K562 (cell line): ENCODE results near the gene SERF2. TPM values are rescaled to one million over a fixed set of nuclear protein-coding genes. Genes with fewer than 3 reads are reported as not detected.

Source experiments
- ARID2 ChIP-seq: fragments of 450-650 bp; IDR thresholded peaks from 2 replicates; pipeline ENCODE4 v1.6.1; 2017; ENCODE audit warnings: antibody characterized with exemption, mild to moderate bottlenecking
- BCLAF1 ChIP-seq, 2 experiments: fragments of 450-650 bp in 1 of 2; IDR thresholded peaks; 2 replicates each; pipeline ENCODE4 v1.6.1; 2011 to 2017; ENCODE audit warnings: low read depth in 2 of 2, antibody characterized with exemption in 1 of 2, borderline replicate concordance in 1 of 2, low read length in 1 of 2, mild to moderate bottlenecking in 1 of 2, mixed read lengths in 1 of 2; ENCODE audit not compliant: control insufficient read depth in 1 of 2
- GATAD2B ChIP-seq: fragments of 450-650 bp; IDR thresholded peaks from 2 replicates; pipeline ENCODE4 v1.6.1; 2017; ENCODE audit warnings: mild to moderate bottlenecking, borderline replicate concordance
- HDAC6 ChIP-seq: IDR thresholded peaks from 2 replicates; pipeline ENCODE4 v1.6.1; 2012; ENCODE audit warnings: low read depth, mild to moderate bottlenecking, control low read depth, inconsistent platforms, low read length, moderate library complexity
- IRF2 ChIP-seq: sonication (generic); formaldehyde crosslinking; IDR thresholded peaks from 2 replicates; pipeline ENCODE4 v1.8.1; 2022; ENCODE audit warnings: mild to moderate bottlenecking, missing genetic modification reagents
- SMAD3 ChIP-seq: fragments of 450-650 bp; formaldehyde crosslinking; conservative IDR thresholded peaks from 2 replicates; pipeline ENCODE4 v1.4.0; 2020; ENCODE audit warnings: mild to moderate bottlenecking
- ZNF224 ChIP-seq: sonication (generic); formaldehyde crosslinking; IDR thresholded peaks from 2 replicates; pipeline ENCODE4 v1.8.0; 2022; ENCODE audit warnings: mild to moderate bottlenecking, missing genetic modification reagents
- ZNF592 ChIP-seq: fragments of 450-650 bp; IDR thresholded peaks from 2 replicates; pipeline ENCODE4 v1.6.1; 2017; ENCODE audit warnings: antibody characterized with exemption, mild to moderate bottlenecking
- polyA plus RNA-seq, 8 experiments: library from polyadenylated mRNA; depleted of rRNA in 4 of 8; stranded (reverse) in 5 of 8; unstranded in 3 of 8; fragments of >200 nt; fragmentation: Nextera tagmentation in 2 of 8; fragmentation: Illumina TruSeq in 1 of 8; extraction: Ambion mirVana in 2 of 8; extraction: Trizol in 1 of 8; gene quantifications; 2 replicates each; pipeline versions ENCODE4 v1.2.1 to v1.2.3, GENCODE V29; 2011 to 2014; ENCODE audit warnings: inconsistent platforms in 1 of 8, missing spikeins in 1 of 8
- total RNA-seq, 7 experiments: library from RNA; depleted of rRNA in 6 of 7; stranded (reverse); fragments of >200 nt in 6 of 7; fragmentation: Illumina TruSeq in 2 of 7; extraction: Trizol in 2 of 7; gene quantifications; 2 replicates each; pipeline versions ENCODE4 v1.2.1 to v1.2.3, GENCODE V29; 2011 to 2021; ENCODE audit warnings: low replicate concordance in 1 of 7
- TF ChIP-seq, protein P1 (sequence below): sonication (generic); formaldehyde crosslinking; IDR thresholded peaks from 2 replicates; pipeline ENCODE4 v1.8.1; 2023; ENCODE audit warnings: mild to moderate bottlenecking, missing genetic modification reagents
- TF ChIP-seq, protein P2 (sequence below), 2 experiments: IDR thresholded peaks in 1 of 2; conservative IDR thresholded peaks in 1 of 2; 2 replicates each; pipeline ENCODE4 v1.6.1; 2016; ENCODE audit warnings: low read depth in 2 of 2, mild to moderate bottlenecking in 1 of 2, missing compliant biosample characterization in 1 of 2, missing genetic modification characterization in 1 of 2, moderate library complexity in 1 of 2
- TF ChIP-seq, protein P3 (sequence below): fragments of 450-650 bp; formaldehyde crosslinking; conservative IDR thresholded peaks from 2 replicates; pipeline ENCODE4 v1.4.0; 2022; ENCODE audit warnings: mild to moderate bottlenecking, missing genetic modification characterization

The SERF2 gene
- total and polyA plus RNA-seq, 9 of the 15 experiments (the other 6 are each of a cell fraction or from before 2014, with no cell fraction given), result 497 to 3,360 (median 867) TPM

DNA sequence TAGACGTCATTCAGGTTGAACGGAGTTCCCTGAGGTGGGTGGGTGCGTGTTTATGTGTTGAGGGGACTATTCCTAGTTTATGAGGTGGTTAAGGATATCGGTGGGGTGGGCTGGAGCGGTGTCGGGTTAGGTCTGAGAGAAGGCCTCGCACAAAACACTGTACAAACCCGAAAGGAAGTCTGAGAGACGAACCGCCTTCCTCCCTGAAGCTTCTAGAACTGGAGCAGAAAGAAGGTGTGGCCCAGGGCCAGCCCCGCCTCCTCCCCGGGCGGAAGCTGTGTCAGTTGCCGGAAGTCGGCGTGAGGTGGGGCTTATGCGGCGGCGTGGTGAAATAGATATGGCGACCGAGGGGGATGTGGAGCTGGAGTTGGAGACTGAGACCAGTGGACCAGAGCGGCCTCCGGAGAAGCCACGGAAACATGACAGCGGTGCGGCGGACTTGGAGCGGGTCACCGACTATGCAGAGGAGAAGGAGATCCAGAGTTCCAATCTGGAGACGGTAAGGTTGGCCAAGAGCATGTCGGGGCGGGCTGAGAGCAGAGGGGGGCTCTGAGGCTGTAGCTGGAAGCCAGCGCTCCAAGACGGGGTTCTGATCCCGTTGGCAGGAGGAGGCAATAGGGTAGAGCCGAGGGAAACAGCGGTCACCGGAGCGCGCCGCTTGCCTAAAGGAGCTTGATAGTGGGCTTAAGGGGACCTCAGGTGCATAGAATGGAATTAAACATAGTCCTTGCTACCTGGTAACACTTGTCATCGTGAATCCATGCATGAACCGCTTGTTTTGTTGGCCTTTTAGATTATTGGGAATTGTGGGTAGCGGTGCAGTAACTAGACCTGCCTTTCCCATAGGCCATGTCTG, 8.4 kb downstream of the SERF2 start, which contains the start of gene HYPK (continued):
- TF ChIP-seq ZNF592, result no peak
- TF ChIP-seq, protein P1, sequence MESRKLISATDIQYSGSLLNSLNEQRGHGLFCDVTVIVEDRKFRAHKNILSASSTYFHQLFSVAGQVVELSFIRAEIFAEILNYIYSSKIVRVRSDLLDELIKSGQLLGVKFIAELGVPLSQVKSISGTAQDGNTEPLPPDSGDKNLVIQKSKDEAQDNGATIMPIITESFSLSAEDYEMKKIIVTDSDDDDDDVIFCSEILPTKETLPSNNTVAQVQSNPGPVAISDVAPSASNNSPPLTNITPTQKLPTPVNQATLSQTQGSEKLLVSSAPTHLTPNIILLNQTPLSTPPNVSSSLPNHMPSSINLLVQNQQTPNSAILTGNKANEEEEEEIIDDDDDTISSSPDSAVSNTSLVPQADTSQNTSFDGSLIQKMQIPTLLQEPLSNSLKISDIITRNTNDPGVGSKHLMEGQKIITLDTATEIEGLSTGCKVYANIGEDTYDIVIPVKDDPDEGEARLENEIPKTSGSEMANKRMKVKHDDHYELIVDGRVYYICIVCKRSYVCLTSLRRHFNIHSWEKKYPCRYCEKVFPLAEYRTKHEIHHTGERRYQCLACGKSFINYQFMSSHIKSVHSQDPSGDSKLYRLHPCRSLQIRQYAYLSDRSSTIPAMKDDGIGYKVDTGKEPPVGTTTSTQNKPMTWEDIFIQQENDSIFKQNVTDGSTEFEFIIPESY (CRISPR knock-in tag), result no peak
- 0 out of 2 replicates have a peak, but pooled peaks have one; percentile 14 for TF ChIP-seq ARID2
- no peak for TF ChIP-seq IRF2 (CRISPR knock-in tag)
- no peak for TF ChIP-seq SMAD3 (CRISPR knock-in tag)
- TF ChIP-seq BCLAF1 (IDR thresholded peaks at IDR 0.05; ENCODE audit: borderline replicate concordance in 1 of 2, control insufficient read depth in 1 of 2, low read depth in 2 of 2, low read length in 1 of 2), result no peak
- TF ChIP-seq, protein P2, sequence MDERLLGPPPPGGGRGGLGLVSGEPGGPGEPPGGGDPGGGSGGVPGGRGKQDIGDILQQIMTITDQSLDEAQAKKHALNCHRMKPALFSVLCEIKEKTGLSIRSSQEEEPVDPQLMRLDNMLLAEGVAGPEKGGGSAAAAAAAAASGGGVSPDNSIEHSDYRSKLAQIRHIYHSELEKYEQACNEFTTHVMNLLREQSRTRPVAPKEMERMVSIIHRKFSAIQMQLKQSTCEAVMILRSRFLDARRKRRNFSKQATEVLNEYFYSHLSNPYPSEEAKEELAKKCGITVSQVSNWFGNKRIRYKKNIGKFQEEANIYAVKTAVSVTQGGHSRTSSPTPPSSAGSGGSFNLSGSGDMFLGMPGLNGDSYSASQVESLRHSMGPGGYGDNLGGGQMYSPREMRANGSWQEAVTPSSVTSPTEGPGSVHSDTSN (CRISPR knock-in tag; IDR thresholded peaks at IDR 0.05; ENCODE audit: low read depth), result no peak
- TF ChIP-seq, protein P2 (tag; conservative IDR thresholded peaks at IDR 0.05; ENCODE audit: low read depth), result no peak
- no peak for TF ChIP-seq ZNF224 (CRISPR knock-in tag)
- TF ChIP-seq, protein P3, sequence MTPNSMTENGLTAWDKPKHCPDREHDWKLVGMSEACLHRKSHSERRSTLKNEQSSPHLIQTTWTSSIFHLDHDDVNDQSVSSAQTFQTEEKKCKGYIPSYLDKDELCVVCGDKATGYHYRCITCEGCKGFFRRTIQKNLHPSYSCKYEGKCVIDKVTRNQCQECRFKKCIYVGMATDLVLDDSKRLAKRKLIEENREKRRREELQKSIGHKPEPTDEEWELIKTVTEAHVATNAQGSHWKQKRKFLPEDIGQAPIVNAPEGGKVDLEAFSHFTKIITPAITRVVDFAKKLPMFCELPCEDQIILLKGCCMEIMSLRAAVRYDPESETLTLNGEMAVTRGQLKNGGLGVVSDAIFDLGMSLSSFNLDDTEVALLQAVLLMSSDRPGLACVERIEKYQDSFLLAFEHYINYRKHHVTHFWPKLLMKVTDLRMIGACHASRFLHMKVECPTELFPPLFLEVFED, result peak; percentile 85
- TF ChIP-seq HDAC6, result no peak
- no peak for TF ChIP-seq GATAD2B
